GM23338 (cell line): Measurements from ENCODE around the gene RASEF.

Experiments used
- CREB1 ChIP-seq: fragments of 250-450 bp; sonication (Bioruptor Pico); IDR thresholded peaks from 2 replicates; pipeline ENCODE4 v1.5.0; 2020; ENCODE audit warnings: low read depth, mild to moderate bottlenecking, moderate library complexity
- CTCF ChIP-seq, 2 experiments: fragments of 200-600 bp in 1 of 2; sonication (generic) in 1 of 2; conservative IDR thresholded peaks; 2 replicates each; pipeline versions ENCODE4 v1.5.1 to v1.6.1; 2016 to 2017; ENCODE audit warnings: antibody characterized with exemption in 2 of 2, low read depth in 2 of 2, mild to moderate bottlenecking in 2 of 2, moderate library complexity in 1 of 2
- ETS1 ChIP-seq: IDR thresholded peaks from 2 replicates; pipeline ENCODE4 v1.6.1; 2016; ENCODE audit warnings: antibody characterized with exemption
- EZH2 ChIP-seq: fragments of 200-600 bp; sonication (generic); IDR thresholded peaks from one replicate; pipeline ENCODE4 v1.8.0; 2017; ENCODE audit warnings: antibody characterized with exemption, mild to moderate bottlenecking, low read depth; ENCODE audit not compliant: unreplicated experiment
- EZH2phosphoT487 ChIP-seq: fragments of 200-600 bp; sonication (generic); IDR thresholded peaks from one replicate; pipeline ENCODE4 v1.8.1; 2018; ENCODE audit warnings: antibody characterized with exemption; ENCODE audit not compliant: unreplicated experiment
- JUNB ChIP-seq: IDR thresholded peaks from one replicate; pipeline ENCODE4 v1.6.1; 2016; ENCODE audit warnings: antibody characterized with exemption; ENCODE audit not compliant: unreplicated experiment
- NANOG ChIP-seq: IDR thresholded peaks from 2 replicates; pipeline ENCODE4 v1.6.1; 2016; ENCODE audit warnings: antibody characterized with exemption, borderline replicate concordance
- POLR2AphosphoS5 ChIP-seq: IDR thresholded peaks from 2 replicates; pipeline ENCODE4 v1.6.1; 2016; ENCODE audit warnings: antibody characterized with exemption, low read depth
- REST ChIP-seq: IDR thresholded peaks from one replicate; pipeline ENCODE4 v1.6.1; 2018; ENCODE audit warnings: antibody characterized with exemption; ENCODE audit not compliant: unreplicated experiment
- STAT1 ChIP-seq: IDR thresholded peaks from one replicate; pipeline ENCODE4 v1.6.1; 2016; ENCODE audit warnings: antibody characterized with exemption; ENCODE audit not compliant: unreplicated experiment
- ZNF114 ChIP-seq: fragments of 250-450 bp; sonication (Bioruptor Pico); IDR thresholded peaks from 2 replicates; pipeline ENCODE4 v1.5.0; 2020; ENCODE audit warnings: mild to moderate bottlenecking, moderate library complexity
- ZNF331 ChIP-seq: fragments of 250-450 bp; sonication (Bioruptor Pico); IDR thresholded peaks from 2 replicates; pipeline ENCODE4 v1.5.0; 2020; ENCODE audit warnings: low read depth, mild to moderate bottlenecking, moderate library complexity
- ZNF462 ChIP-seq: fragments of 250-450 bp; sonication (Bioruptor Pico); IDR thresholded peaks from 2 replicates; pipeline ENCODE4 v1.5.0; 2020; ENCODE audit warnings: mild to moderate bottlenecking, moderate library complexity

- no peak for TF ChIP-seq EZH2
- TF ChIP-seq CTCF (conservative IDR thresholded peaks at IDR 0.05; ENCODE audit: low read depth in 2 of 2) = no peak
- no peak for TF ChIP-seq CREB1 (CRISPR knock-in tag)
- no peak for TF ChIP-seq EZH2phosphoT487
- no peak for TF ChIP-seq POLR2AphosphoS5
- TF ChIP-seq NANOG = no peak
- no peak for TF ChIP-seq ZNF114 (CRISPR knock-in tag)
- TF ChIP-seq STAT1 = no peak
- no peak for TF ChIP-seq REST
- no peak for TF ChIP-seq ETS1
- no peak for TF ChIP-seq ZNF462 (CRISPR knock-in tag)
- TF ChIP-seq JUNB = no peak
- no peak for TF ChIP-seq ZNF331
Observed at GRCh38 chr9:83061036-83061435, 1.9 kb downstream of the RASEF start.
